GM12872 (cell line): ENCODE results near the gene ZNF302.

ENCODE experiments used
- CTCF ChIP-seq: IDR thresholded peaks from 3 replicates; pipeline ENCODE4 v1.5.1; 2011; ENCODE audit warnings: low read depth, mild to moderate bottlenecking, low read length, moderate library complexity; ENCODE audit not compliant: insufficient read depth

Gene ZNF302

GRCh38 chr19:34675919-34676318 lies 1.6 kb upstream of the ZNF302 start:
- TF ChIP-seq CTCF: no peak

GRCh38 chr19:34676697-34677385 lies 637 bp upstream of the ZNF302 start, which contains the start of gene SCGB2B2:
SCGB2B2 (minus strand) TSS chr19:34677159; CDS start chr19:34594563, 82,596 bp downstream.
- peak; percentile 22; the same call in 1 of the 3 replicates for TF ChIP-seq CTCF

GRCh38 chr19:34678085-34678412 lies 571 bp downstream of the ZNF302 start:
- TF ChIP-seq CTCF: no peak

- no peak for TF ChIP-seq CTCF
Observed at GRCh38 chr19:34678421-34678820, 943 bp downstream of the ZNF302 start.

GRCh38 chr19:34681478-34681877 lies 4.0 kb downstream of the ZNF302 start:
- no peak for TF ChIP-seq CTCF

GRCh38 chr19:34686455-34686854 lies 9.0 kb downstream of the ZNF302 start:
- no peak for TF ChIP-seq CTCF

- no peak for TF ChIP-seq CTCF
Observed at GRCh38 chr19:34687348-34687747, 9.9 kb downstream of the ZNF302 start.
